Epithelial cell of proximal tubule (primary cell): ENCODE measurements around the gene JARID2. TPM values are rescaled to one million over a fixed set of nuclear protein-coding genes. Genes with fewer than 3 reads are reported as not detected.

Experiments used
- DNase-seq: peaks from one replicate; pipeline ENCODE4 v3.0.0-alpha.2; 2011; ENCODE audit warnings: low read depth
- H3K4me3 ChIP-seq: 2 replicates; pipeline ENCODE4 v1.5.1; 2011; ENCODE audit warnings: low read depth, mild to moderate bottlenecking, low read length
- total RNA-seq: library from RNA; depleted of rRNA; stranded (reverse); fragments of >200 nt; gene quantifications from 2 replicates; pipeline ENCODE4 v1.2.3, GENCODE V29; 2015
- TF ChIP-seq, protein P1 (sequence below): conservative IDR thresholded peaks from 2 replicates; pipeline ENCODE4 v1.5.1; 2012; ENCODE audit warnings: low read depth, mild to moderate bottlenecking, low read length

JARID2 gene
- total RNA-seq, result 5.1 and 5.7 TPM in 2 replicates

DNA sequence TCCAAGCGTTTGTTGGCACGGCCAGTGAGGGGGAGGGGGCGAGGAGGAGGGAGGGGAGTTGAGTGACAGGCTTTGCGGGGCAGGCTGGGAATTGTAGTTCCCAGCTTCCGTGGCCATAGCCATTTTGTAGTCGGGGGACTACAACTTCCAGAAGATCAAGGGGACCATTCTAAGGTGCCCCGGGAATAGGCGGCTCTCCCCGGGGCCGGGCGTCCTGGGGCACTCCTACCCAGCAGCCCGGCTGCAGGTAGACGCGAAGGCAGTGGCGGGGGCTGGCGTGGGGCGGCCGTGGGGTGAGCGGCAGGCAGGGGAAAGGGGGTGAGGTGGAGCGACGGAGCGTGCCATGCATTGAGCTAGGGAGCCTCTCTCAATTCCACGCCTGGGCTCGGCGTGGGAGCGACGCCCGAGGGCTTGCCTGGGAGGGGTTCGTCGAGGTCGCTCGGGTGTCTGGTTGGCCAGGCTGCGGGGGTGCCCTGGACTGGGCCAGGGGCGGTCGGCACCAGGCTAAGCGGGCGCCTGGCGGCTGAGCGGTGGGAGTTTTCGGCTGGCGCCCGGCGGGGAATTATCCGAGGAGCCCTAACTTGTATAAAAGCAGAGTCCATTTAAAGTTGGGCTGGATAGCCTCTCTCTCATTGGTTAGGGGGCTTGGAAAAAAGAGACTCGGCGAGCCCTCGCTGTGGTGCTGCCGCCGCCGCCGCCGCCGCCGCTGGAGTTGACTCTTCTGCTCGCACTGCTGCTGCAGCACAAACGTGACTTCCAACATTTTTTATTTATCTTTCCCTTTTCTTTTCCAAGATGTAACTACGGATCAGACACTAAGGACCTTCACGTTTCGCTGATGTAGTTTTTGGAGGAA lies at the start of gene JARID2:
Gene JARID2 (plus strand): TSS at position 709 of the 856 bp plus-strand sequence. CDS start 471 bp downstream, outside the sequence.
- H3K4me3 ChIP-seq, result peak within 1 kb of the TSS; percentile 86
- TF ChIP-seq, protein P1, sequence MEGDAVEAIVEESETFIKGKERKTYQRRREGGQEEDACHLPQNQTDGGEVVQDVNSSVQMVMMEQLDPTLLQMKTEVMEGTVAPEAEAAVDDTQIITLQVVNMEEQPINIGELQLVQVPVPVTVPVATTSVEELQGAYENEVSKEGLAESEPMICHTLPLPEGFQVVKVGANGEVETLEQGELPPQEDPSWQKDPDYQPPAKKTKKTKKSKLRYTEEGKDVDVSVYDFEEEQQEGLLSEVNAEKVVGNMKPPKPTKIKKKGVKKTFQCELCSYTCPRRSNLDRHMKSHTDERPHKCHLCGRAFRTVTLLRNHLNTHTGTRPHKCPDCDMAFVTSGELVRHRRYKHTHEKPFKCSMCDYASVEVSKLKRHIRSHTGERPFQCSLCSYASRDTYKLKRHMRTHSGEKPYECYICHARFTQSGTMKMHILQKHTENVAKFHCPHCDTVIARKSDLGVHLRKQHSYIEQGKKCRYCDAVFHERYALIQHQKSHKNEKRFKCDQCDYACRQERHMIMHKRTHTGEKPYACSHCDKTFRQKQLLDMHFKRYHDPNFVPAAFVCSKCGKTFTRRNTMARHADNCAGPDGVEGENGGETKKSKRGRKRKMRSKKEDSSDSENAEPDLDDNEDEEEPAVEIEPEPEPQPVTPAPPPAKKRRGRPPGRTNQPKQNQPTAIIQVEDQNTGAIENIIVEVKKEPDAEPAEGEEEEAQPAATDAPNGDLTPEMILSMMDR, result no peak
- no peak for DNase-seq

GRCh38 chr6:15200087-15200486 lies 45.8 kb upstream of the JARID2 start:
- TF ChIP-seq, protein P1, result no peak
- H3K4me3 ChIP-seq, result no peak overlapping the region
- DNase-seq, result no peak

GRCh38 chr6:15205321-15205720 lies 40.5 kb upstream of the JARID2 start:
- TF ChIP-seq, protein P1, result no peak
- H3K4me3 ChIP-seq, result no peak overlapping the region
- peak; percentile 35 for DNase-seq

DNA sequence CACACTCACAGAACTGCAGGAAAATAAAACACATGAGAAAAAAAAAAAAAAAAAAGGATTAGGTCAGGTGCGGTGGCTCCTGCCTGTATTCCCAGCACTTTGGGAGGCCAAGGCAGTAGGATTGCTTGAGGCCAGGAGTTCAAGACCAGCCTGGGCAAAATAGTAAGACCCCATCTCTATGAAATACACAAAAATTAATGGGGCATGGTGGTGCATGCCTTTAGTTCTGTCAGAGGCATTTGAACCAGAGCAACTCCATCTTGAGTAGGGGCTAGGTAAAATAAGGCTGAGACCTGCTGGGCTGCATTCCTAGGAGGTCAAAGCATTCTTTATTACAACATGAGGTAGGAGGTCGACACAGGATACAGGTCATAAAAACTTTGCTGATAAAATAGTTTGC lies 39.0 kb upstream of the JARID2 start:
- H3K4me3 ChIP-seq, result no peak overlapping the region
- no peak for DNase-seq
- TF ChIP-seq, protein P1, result no peak

- DNase-seq, result peak; percentile 72
- H3K4me3 ChIP-seq, result no peak overlapping the region
These were observed 37.9 kb upstream of the JARID2 start for GRCh38 chr6:15207923-15208322.

GRCh38 chr6:15213838-15214400 lies 31.9 kb upstream of the JARID2 start:
- no peak overlapping the region for H3K4me3 ChIP-seq
- DNase-seq, result no peak
- TF ChIP-seq, protein P1, result no peak

More at GRCh38 chr6:15207923-15208322, 37.9 kb upstream of the JARID2 start:
- TF ChIP-seq, protein P1, result no peak
